Activated CD8-positive, alpha-beta memory T cell treated with anti-CD3 and anti-CD28 coated beads for 4 hours (primary cell): ENCODE data around the gene LONRF2.
"Not testable (repeated sequence)": the region's sequence is repeated elsewhere in the genome, so short reads cannot be mapped to it uniquely, and the experiment has no call there.

Experiments
- DNase-seq, 2 donors: peaks; one replicate each; pipeline ENCODE4 v3.0.0-alpha.2; 2020; ENCODE audit warnings: low read depth in 2 of 2

Gene LONRF2

GRCh38 chr2:100321866-100322820 lies at the start of gene LONRF2:
TSS of gene LONRF2 (minus strand) at chr2:100322501. CDS start at chr2:100322093, 408 bp downstream.
- no peak for DNase-seq

DNA sequence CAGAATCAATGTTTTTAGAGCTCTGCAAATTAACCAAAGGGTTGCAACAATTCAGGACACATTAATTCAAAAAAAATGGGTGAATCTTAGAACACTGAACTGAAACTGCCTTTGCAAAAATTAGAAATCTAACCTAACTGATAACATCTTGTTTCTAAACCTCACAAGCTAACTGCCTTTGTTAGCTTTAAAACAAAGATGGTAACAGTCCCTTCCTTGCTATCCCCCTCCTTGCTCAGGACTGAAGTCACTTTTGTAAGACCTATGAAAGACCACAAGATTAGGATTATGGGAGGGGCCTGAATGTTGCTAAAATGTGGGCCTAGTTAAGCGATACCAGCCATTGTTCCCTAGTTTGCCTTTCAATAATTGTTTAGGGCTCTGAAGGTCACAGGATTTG lies 44.9 kb upstream of the LONRF2 start:
- no peak for DNase-seq

GRCh38 chr2:100365434-100365833 lies 43.1 kb upstream of the LONRF2 start:
- DNase-seq = no peak

- not testable (repeated sequence) for DNase-seq
Measured at GRCh38 chr2:100362269-100362668, 40.0 kb upstream of the LONRF2 start.

- no peak for DNase-seq
Measured at GRCh38 chr2:100359576-100359975, 37.3 kb upstream of the LONRF2 start.

- DNase-seq = no peak
Measured at GRCh38 chr2:100358554-100358953, 36.3 kb upstream of the LONRF2 start.

DNA sequence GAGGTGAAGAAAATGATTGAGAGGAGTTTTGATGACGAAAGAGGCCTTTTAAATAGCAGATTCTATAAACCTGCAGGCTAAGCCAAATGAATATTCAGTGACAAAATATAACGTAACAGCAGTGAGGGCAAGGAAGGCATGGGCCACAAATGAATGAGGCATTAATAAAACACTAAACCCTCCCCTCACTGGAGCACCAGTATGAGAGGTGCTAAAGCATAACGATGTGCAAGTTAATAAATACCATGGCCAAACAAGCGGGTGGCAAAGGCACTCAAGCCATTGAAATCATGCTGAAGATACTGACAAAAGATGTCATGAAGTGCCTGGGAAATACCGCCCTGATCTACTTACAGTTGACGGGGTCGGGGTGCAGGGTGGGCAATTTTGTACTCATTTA lies 30.2 kb upstream of the LONRF2 start:
- DNase-seq = no peak

DNA sequence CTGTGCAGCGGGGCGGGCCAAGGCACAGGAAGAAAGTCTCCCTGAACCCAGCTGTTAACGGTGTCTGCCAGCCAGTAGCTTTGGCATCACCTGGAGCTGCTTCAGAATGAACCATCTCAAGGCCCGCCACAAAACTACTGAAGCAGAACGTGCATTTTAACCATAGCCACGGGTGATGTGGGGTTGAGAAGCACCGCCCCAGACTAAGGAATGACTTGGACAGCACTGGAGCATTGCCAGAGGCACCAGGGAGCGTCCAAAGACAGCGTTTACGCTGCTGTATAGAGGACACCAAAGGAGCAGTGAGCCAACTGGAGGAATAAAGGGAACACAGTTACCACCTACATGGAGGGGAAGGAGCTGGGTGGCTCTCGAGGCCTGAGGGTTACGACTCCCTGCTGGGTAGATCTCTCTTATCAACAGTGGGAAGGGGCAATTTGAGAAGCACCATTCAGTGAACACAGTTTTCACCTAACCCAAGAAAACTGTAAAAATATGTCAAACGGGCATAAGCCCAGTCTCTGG lies 28.4 kb upstream of the LONRF2 start:
- no peak for DNase-seq

- DNase-seq = not testable (repeated sequence)
Measured at GRCh38 chr2:100345144-100345543, 22.8 kb upstream of the LONRF2 start.

GRCh38 chr2:100344433-100344832 lies 22.1 kb upstream of the LONRF2 start:
- DNase-seq = no peak

DNA sequence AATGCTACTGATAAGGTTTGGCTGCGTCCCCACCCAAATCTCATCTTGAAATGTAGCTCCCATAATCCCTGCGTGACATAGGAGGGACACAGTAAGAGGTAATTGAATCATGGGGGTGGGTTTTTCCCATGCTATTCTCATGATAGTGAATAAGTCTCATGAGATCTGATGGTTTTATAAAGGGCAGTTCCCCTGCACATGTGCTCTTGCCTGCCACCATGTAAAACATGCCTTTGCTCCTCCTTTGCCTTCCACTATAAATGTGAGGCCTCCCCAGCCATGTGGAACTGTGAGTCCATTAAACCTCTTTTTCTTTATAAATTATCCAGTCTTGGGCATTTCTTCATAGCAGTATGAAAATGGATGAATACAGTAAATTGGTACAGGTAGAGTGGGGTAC lies 20.2 kb upstream of the LONRF2 start:
- DNase-seq = not testable (repeated sequence)

DNA sequence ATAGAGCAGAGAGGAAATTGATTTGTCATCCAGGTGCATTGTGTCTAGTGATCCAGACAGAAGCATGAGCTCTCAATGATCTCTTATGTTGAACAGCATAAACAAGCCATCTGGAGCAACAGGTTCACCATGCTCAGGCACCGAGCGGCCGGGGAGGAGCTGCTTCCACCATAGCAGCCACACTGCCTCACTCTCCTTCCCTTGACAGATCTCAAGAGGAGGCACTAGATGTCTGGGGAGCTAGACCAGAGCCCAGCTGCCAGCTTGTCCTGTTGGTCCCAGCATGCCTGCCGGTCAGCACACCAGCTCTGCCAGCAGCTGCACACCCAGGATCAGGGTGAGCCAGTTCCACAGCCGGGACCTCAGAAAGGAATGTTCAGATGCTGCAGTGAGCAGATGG lies 17.5 kb upstream of the LONRF2 start:
- DNase-seq = no peak

DNA sequence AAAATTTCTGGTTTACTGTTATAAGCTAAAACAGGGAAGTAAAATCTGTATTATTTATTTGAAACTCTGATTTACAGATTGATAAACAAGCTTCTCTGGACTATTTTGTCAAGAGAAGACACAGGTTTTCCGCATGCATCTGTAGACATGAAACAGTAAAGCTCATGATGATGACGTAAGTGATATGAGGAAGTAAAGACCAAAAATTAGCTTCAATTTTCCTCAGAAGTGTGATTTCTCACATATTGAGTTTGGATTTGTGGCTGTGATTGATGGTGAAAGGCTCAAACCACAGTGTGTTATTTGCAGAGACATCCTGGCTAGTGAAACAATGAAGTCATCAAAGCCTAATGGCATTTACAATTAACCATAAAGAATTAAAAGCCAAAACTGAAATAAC lies 12.6 kb upstream of the LONRF2 start:
- no peak for DNase-seq

- no peak for DNase-seq
Measured at GRCh38 chr2:100327742-100328141, 5.4 kb upstream of the LONRF2 start.

DNA sequence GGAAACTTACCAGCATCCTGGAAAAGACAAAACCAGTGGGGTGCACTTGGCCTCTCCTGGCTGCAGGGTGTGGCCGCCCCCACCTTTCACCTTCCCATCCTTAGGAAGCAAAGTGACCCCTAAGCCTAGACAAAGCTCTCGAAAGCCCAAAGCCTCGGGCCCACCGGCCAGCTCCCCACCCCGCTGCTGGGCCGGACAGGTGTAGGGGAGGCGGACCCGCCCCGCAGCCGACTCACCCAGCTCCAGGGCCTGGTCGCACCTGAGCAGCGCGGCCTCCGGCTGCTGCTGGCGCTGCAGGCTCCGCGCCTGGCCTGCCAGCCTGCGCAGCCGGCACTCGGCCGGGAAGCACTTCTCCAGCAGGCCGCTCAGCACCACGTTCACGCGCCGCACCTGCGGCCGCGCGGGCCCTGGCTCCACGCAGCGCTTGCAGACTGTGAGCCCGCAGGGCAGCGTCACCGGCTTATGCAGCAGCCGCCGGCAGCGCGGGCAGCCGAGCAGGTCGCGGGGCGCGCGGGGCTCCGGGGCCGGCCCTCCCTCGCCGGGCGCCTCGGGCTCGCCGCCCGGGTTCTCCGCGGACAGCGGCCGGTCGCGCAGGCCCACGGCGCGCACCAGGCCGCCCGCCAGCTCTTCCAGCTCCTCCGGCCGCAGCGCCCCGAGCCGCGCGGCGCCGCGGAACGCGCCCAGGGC lies 979 bp downstream of the LONRF2 start:
- DNase-seq = no peak

DNA sequence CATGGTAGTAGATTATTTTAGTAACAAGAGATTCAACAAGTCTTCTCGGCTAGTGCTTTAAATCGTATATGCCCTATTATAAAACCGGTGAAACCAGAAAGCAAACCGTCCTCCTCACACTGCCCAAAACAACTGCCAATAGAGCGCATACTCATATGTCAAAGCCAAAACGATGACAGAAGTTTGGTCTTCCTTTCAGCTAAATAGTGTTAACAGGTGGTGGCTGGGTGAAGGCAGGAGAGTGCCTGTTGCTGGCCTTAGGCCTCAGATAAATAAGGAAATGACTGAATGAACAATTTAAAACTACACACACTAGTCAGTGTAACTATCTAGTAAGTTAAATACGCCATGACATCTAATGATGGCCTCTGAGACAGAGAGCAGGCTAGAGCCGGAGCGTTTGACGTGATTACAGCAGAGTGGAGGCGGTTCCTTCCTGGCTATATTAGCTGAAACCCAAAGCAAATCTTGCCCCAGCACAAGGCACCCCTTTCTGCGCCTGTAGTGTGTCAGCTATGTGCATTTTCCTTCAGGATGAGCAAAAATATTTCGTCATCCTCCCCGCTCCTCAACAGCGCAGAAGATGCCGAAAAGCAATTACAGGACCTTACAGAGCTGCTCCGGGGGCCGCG lies 1.6 kb downstream of the LONRF2 start:
- DNase-seq = no peak

DNA sequence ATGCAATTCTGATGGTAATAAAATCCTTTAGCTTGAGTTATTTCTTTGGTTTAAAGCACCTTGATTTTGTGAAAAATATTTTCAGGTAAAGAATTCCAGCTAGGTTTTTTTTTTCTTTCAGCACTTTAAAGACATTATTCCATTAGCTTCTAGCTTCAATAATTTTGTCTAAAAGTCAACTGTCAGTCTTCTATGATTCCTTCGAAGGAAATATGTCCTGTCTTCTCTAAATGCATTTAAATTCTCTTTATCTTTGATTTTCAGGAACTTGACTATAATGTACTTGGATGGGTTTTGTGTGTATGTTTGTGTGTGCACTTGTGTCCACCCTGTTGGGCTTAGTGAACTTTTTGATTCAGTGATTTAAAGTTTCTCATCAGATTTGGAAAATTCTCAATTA lies 4.7 kb downstream of the LONRF2 start:
- no peak for DNase-seq

- DNase-seq = no peak
Measured at GRCh38 chr2:100309973-100310719, 12.2 kb downstream of the LONRF2 start.

DNA sequence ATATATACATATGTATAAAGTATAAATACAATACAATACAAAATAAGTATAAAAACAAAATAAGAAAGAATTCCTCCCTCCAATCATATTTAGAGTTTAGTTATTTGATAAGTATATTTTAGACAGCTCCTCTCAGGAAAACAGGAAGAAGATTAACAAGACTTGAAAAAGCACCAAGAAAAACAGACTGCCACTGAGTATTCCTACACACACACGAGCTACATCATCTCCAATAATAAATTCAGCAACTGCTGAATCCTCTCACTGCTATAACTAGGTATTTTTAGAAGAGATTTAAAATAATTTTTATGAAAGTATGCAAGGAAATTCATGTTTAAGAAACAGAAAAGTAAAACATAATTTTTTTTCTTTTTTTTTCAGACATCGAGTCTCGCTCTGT lies 13.0 kb downstream of the LONRF2 start:
- DNase-seq = no peak

- DNase-seq = no peak
Measured at GRCh38 chr2:100303744-100304143, 18.6 kb downstream of the LONRF2 start.

DNA sequence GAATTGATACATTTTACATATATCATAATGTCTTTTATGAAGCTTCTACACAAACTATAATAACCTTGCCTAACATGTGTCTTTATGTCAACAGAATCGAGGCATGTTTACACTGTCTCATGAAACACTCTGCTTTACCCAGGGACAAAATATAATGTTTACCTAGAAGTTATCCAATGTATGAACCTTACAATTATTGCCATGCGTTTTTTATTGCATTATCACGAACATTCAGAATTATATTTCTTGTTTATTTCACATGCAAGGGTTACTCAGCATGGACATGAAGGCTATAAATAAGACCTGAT lies 19.8 kb downstream of the LONRF2 start:
- no peak for DNase-seq
